Activated CD4-positive, CD25-positive, alpha-beta regulatory T cell treated with anti-CD3 and anti-CD28 coated beads, Interleukin-2, amount 50 U/mL, for 72 hours (primary cell): ENCODE measurements around the gene HSFX1.
"Not testable (repeated sequence)": the region's sequence is repeated elsewhere in the genome, so short reads cannot be mapped to it uniquely, and the experiment has no call there.

Source experiments
- DNase-seq: peaks from one replicate; pipeline ENCODE4 v3.0.0; 2021

HSFX1 gene

GRCh38 chrX:149773768-149774167, at the start of gene HSFX1:
Gene HSFX1 (plus strand): TSS chrX:149774068. CDS start chrX:149774682, 614 bp downstream.
- DNase-seq = not testable (repeated sequence)

GRCh38 chrX:149727308-149727707, 46.6 kb upstream of the HSFX1 start:
- DNase-seq = not testable (repeated sequence)

GRCh38 chrX:149742269-149742668, 31.6 kb upstream of the HSFX1 start:
- DNase-seq = not testable (repeated sequence)

- DNase-seq = not testable (repeated sequence)
Observed at GRCh38 chrX:149746390-149747007, 27.4 kb upstream of the HSFX1 start.

- DNase-seq = no peak
Observed at GRCh38 chrX:149757206-149758067, 16.4 kb upstream of the HSFX1 start.

GRCh38 chrX:149758068-149758714, 15.7 kb upstream of the HSFX1 start:
- DNase-seq = no peak

- not testable (repeated sequence) for DNase-seq
Observed at GRCh38 chrX:149758715-149759078, 15.2 kb upstream of the HSFX1 start.

- no peak for DNase-seq
Observed at GRCh38 chrX:149759824-149760223, 14.0 kb upstream of the HSFX1 start.

GRCh38 chrX:149760965-149761364, 12.9 kb upstream of the HSFX1 start:
- no peak for DNase-seq

GRCh38 chrX:149761858-149762674, 11.8 kb upstream of the HSFX1 start:
- DNase-seq = not testable (repeated sequence)

GRCh38 chrX:149762696-149763614, 10.9 kb upstream of the HSFX1 start:
- no peak for DNase-seq

GRCh38 chrX:149770344-149770743, 3.5 kb upstream of the HSFX1 start:
- not testable (repeated sequence) for DNase-seq

GRCh38 chrX:149773026-149773425, 842 bp upstream of the HSFX1 start:
- DNase-seq = not testable (repeated sequence)

GRCh38 chrX:149777999-149778398, 4.1 kb downstream of the HSFX1 start:
- DNase-seq = not testable (repeated sequence)

GRCh38 chrX:149781727-149782126, 7.9 kb downstream of the HSFX1 start, which contains the start of gene MAGEA9:
Gene MAGEA9 (plus strand): TSS chrX:149781930. CDS start chrX:149786211, 4,281 bp downstream.
- not testable (repeated sequence) for DNase-seq

GRCh38 chrX:149795531-149795930, 21.7 kb downstream of the HSFX1 start:
- DNase-seq = not testable (repeated sequence)

GRCh38 chrX:149799095-149799714, 25.3 kb downstream of the HSFX1 start:
- DNase-seq = no peak

GRCh38 chrX:149799938-149800337, 26.1 kb downstream of the HSFX1 start:
- no peak for DNase-seq

GRCh38 chrX:149803458-149804062, 29.7 kb downstream of the HSFX1 start:
- DNase-seq = no peak

- no peak for DNase-seq
Observed at GRCh38 chrX:149804102-149804501, 30.2 kb downstream of the HSFX1 start.
